GM19463 (cell line): ENCODE results near the gene RGS5.
"Not testable (repeated sequence)": the region's sequence is repeated elsewhere in the genome, so short reads cannot be mapped to it uniquely, and the experiment has no call there.

Experiments
- ATAC-seq: cut with Tn5 transposase; IDR thresholded peaks from one replicate; pipeline ENCODE4 v1.9.1; 2021; ENCODE audit warnings: mild to moderate bottlenecking, moderate library complexity; ENCODE audit not compliant: unreplicated experiment

Gene RGS5

DNA sequence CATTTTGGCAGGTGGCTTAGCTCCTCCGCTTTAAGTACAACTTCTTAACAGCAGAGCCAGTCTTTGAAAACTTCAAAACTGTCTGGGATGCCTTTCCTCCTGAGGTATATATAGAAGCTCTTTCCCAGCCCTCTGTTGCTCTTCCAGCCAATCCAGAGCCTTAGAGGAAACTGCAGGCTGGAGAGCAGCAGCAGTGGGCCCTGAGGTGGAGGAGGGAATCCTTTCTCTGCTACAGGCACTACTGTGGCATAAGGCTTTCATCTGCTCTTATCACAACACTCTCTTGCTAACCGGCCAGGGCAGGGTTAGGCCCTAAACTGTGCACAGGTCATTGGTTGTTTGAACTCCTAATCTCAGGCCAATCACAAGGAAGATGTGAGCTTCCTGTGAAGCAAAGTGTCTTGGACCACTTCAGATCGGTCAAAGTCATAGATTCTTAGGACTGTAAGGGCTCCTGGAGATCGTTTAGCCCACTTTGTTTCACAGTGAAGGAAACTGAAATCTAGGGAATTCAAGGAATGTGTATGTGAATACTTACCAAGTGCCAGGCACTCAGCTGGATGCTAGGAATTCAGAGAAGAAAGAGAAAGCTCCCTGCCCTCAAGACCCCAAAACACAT, at the start of gene RGS5:
Gene RGS5, minus strand, starts transcription at position 84 of the 619 bp plus-strand sequence. Its CDS starts 81 bp downstream, at position 3.
- ATAC-seq, result no peak

DNA sequence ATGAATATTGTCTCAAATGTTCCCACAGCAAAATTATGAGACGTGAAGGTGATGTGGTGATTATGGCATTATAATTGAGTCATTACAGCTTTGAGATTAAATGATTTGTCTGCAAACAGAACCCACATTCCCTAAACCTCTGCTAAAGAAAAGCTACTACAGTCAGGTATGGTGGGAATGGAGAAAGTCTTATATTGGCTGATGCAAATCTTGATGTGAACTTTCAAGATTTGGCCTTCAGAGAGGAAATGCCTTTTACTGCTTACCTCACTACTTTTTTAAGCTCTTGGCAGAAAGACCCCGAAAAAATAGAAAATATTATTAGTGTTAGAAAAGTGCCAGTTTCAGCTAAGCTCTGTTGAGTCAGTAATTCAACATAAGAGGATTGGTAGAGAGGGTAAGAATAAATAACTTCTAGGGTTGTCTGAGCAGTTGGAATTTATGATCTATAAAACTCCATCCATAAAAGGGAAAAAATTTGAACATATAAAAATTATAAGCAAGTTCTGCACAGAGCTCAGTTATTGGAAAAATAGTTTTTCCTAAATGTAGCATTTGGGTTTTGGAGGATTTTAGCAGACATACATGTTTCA, 47.8 kb upstream of the RGS5 start:
- no peak for ATAC-seq

DNA sequence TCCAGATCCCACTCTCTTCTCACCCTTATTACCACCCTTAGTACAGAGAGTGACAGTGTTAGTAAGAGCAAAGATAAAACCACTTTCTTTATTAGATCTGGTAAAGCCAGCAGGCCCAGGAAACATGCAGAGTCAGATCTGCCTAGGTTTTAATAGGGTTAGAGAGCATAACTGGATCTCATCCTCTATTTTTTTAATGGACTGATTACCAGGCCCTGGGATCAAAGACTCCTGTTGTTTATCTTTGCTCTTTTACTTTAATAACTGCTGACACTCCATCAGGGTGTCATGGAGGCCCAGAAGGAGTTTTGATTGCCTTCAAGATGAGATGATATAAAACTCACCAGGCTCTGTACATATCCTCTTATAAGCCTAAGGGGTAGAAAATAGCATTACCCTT, 45.3 kb upstream of the RGS5 start:
- no peak for ATAC-seq

DNA sequence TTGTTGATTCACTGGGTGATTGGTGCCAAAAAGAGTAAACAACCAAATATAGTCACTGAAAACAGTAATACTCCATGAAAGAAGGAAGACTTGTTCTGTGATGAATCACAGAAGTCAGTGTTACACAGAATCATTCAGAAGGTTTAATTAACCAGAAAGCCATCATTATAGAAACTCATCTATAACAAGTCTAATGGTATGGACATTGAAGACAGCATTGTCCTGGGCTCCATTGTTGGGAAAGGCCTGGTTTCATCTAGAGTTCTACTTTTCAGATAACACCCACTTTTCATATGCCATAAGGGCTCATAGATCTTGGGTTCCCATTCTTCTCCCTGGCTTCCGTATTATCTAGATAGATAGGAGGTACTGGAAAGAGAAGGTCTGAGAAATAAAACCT, 41.9 kb upstream of the RGS5 start:
- ATAC-seq, result not testable (repeated sequence)

- no peak for ATAC-seq
Measured at GRCh38 chr1:163241746-163242145, 39.0 kb upstream of the RGS5 start.

GRCh38 chr1:163240705-163241104, 38.0 kb upstream of the RGS5 start:
- ATAC-seq, result no peak

DNA sequence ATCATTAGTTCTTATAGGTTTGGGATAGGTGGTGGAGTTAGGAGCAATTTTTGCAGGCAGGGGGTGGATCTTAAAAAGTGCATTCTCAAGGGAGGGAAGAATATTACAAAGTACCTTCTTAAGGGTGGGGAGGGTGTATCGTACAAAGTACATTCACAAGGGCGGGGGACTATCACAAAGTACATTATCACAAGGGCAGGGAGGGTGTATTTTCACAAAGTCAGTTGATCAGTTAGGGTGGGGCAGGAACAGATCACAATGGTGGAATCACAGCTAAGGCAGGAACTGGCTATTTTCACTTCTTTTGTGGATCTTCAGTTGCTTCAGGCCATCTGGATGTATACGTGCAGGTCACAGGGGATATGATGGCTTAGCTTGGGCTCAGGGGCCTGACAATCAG, 30.9 kb upstream of the RGS5 start:
- not testable (repeated sequence) for ATAC-seq

- no peak for ATAC-seq
Measured at GRCh38 chr1:163231385-163231784, 28.7 kb upstream of the RGS5 start.

DNA sequence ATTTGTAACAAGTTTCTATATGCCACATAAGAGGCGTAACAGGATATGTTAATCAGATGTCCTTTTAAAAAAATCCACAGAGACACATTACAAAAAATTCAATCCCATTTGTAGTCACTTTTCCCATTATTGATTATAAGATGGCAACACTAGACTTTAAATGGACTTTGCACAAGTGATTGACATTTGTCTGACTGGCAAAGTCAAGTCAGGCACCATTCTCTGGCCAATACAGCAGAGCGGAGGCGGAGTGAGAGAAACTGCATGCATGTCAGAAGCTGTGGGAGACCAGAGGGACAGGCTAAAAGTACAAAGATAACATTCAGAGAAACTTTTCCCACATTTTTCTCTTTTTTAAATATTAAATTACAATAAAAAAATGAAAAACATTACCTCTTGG, 28.1 kb upstream of the RGS5 start:
- no peak for ATAC-seq

DNA sequence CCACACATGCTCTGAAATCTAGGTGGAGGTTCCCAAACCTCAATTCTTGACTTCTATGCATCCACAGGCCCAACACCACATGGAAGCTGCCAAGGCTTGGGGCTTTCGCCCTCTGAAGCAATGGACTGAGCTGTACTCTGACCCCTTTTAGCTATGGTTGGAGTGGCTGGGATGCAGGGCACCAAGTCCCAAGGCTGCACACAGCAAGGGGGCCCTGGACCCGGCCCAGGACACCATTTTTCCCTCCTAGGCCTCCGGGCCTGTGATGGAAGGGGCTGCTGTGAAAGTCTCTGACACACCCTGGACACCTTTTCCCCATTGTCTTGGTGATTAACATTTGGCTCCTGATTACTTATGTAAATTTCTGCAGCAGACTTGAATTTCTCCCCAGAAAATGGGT, 25.6 kb upstream of the RGS5 start:
- not testable (repeated sequence) for ATAC-seq

- ATAC-seq, result no peak
Measured at GRCh38 chr1:163227126-163227525, 24.4 kb upstream of the RGS5 start.

DNA sequence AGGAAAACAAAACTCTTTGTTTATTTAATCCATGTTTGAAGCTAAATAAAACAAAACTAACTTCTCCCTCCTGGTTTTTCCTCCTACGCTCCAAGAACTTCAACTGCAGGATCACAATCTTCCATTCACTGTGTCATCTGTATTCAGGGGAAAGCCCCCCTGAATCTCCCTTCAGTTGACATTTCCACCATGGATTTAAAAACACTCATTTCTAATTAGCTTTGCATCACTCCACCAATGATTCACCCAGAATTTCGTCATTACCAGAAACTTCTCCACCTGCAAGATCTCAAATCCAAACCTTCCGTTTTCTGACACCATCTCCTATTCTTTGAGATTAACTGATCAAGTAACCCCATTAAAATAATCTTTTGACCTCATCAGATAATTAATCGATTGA, 10.9 kb upstream of the RGS5 start:
- no peak for ATAC-seq

DNA sequence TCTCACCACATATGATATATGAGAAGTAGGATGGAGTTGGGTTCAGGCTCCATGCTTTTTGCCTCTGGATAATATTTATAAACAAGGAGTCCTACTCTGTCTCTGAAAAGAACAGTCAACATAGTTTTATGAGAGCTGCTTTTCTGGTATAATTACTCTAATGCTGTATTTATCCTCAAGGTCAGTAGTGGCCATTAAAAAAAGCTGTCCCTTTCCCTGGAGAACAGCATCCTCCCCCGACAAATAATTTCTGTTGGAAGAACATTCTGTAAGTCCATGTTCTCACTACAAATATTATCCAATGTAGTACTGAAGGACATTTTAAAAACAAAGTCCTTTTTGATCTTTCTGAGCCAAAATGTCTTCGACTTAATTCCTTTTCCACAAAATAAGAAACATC, 9.0 kb upstream of the RGS5 start:
- ATAC-seq, result no peak

- ATAC-seq, result no peak
Measured at GRCh38 chr1:163205513-163205912, 2.8 kb upstream of the RGS5 start.

DNA sequence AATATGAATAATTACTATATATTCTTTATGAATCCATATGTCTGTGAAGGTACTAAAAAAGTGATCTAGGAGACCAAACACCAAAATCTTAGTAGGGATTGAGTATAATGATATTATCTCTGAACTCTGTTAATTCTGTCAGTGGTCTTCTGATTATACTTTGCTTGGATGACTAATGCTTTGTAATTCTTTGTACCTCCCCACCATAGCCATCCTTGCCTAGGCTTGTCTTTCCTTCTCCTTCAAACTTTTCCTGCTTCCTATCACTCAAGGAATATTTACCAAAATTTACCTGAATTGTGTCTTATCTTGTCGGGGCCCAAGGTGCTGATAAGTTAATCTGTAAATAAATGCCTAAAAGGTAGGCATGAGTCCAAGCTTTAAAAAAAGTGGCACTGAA, 845 bp upstream of the RGS5 start:
- ATAC-seq, result no peak

DNA sequence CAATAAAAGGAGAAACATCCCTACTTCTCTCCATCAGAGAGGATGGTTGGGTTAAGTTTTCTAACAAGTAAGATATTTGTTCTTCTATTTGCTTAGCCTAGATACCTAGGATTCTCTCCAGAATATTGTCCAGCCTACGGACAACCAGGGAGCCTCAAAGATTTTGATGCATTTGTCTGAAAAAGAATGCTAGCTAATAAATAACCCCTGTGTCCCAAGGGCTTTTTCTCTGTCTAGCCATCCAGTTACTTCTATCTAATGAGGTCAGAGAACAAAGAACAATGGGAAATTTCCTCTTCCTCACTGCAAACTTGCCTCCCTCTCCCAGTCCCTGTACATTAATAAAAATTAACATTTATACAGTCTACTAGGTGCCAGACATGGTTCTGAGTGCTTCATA, 810 bp downstream of the RGS5 start:
- ATAC-seq, result no peak

DNA sequence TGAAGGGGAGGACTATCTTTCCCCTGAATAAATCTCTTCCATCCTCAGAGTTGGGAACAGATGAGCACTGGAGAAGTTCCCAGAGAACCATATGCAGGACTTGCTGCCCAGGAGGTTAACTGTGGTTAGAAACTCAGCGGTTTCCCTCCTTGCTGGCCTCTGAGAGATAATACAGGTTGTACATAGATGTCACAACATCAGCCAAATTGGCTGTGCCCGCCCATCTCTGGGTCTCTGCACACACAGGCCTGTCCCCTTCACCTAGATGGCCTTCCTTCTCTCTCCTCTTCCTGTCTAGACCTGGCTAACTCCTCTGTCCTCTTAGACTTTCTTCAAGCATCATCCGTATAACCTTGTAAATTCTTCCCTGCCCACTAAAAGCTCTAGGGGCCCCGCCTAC, 5.7 kb downstream of the RGS5 start:
- no peak for ATAC-seq

GRCh38 chr1:163196449-163196787, 6.3 kb downstream of the RGS5 start:
- ATAC-seq, result no peak

- ATAC-seq, result no peak
Measured at GRCh38 chr1:163195728-163196448, 6.8 kb downstream of the RGS5 start.

DNA sequence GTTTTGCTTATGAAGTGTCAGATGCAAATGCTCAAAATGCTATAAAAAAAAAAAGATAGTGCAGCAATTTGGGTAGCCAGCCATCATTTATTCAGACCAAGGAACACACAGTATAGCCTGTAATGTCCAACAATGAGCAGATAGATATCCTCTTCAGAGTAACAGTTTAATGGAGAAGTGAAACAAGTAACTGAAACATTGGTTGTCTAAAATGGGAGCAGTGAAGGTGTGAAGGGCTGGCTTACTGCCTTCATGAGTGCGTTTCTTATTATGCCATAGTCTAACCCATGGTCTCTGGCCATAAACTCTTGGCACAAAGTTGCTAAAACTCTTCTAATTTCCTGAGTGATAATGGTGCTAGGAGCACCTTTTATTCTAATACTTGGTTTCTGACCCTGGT, 11.4 kb downstream of the RGS5 start:
- ATAC-seq, result peak; percentile 67

DNA sequence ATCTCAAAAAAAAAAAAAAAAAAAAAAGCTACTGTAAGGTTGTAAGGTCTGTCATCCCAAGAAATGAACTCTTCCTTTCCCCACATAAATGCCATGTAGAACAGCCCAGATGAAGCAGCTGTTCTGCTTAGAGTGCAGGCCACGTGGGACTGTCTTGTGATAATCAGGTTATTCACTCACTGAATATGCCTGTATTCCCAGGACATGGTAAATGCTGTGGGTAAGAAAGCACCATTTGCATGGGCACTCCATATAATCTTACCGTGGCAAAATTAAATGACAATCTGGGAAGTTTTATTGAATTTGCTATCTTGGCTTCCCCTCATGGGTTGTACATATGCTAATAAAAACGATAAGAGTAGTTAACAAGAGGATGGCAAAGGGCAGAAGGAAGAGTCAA, 13.8 kb downstream of the RGS5 start:
- no peak for ATAC-seq

- ATAC-seq, result no peak
Measured at GRCh38 chr1:163187849-163188248, 14.9 kb downstream of the RGS5 start.

GRCh38 chr1:163186862-163187261, 15.9 kb downstream of the RGS5 start:
- no peak for ATAC-seq
